Stimulated activated CD4-positive, alpha-beta T cell treated with anti-CD3 and anti-CD28 coated beads, TNF-alpha, amount 100 ng/mL, for 24 hours (primary cell): ENCODE results near the gene CRYBA2.

Experiments used
- DNase-seq, 3 experiments: peaks; one replicate each; pipeline ENCODE4 v3.0.0-alpha.2; 2020; ENCODE audit warnings: low read depth in 3 of 3

The CRYBA2 gene, protein sequence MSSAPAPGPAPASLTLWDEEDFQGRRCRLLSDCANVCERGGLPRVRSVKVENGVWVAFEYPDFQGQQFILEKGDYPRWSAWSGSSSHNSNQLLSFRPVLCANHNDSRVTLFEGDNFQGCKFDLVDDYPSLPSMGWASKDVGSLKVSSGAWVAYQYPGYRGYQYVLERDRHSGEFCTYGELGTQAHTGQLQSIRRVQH

DNA sequence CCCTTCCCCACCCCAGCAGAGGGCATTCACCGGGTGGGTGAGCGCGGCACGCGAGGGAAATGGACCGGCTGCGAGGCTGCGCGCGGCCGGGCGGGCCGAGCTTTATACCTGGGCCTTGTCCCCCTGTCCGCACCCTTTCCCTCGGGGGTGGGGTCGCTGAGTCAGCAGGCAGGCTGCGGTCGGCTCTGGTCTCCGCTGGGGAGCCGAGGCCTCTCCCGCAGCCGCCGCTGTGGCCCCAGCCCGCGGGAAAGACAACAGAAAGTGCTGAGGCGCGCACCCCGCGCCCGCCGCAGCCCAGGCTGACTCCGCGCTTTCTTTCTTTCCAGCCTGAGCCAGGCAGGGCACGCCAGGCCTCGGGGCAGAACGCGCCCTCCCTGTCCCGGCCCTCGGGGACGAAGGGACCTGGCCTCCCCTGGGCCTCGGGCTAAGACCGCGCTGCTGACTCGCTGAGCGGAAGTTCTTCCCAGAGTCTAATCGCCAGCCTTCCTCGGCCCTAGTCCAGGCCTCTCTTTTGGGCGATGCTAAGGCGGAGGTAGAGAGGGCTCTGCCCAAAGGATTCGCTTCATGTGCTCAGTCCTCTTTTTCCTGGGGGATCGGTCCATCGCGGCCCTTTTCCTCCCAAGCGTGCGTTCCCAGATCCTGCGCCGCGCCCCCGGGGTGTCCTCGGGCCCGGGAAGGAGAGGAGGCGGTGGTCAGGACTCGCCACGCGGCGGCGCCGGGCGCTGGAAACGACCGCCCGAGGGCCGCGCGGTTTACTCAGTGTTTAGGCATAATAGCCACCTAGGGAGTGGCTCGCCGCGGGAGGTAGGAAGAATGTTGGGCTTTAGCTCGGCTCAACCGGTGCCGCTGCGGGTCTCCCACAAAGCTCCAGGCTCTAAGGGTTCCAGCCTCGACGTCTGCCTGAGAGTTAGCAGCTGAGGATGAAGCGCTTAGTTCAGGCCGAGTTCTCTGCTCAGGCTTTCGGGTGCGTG lies at the start of gene CRYBA2:
TSS of gene CRYBA2 (minus strand) at position 78 of the 971 bp plus-strand sequence. CDS start 246 bp downstream, outside the sequence.
- DNase-seq = no peak

DNA sequence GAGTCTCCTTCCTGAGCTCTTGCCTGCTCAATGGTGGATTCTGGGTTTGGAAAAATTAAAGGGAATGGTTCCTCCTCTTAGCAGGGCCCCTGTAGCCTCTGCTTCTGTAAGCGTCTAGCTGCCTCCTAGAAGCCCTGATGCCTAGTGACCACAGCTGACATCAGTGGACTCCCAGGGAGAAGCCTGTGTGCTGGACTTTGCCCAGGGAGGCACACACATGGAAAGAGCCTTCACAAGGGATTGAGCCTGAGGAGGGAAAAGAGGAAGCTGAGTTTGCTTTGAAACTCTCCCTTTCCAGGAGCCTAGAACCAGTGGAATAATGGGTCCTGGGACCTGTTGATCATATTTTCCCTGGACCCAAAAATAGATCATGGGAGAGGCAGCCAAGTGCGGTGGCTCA lies 49.5 kb upstream of the CRYBA2 start:
- DNase-seq = no peak

DNA sequence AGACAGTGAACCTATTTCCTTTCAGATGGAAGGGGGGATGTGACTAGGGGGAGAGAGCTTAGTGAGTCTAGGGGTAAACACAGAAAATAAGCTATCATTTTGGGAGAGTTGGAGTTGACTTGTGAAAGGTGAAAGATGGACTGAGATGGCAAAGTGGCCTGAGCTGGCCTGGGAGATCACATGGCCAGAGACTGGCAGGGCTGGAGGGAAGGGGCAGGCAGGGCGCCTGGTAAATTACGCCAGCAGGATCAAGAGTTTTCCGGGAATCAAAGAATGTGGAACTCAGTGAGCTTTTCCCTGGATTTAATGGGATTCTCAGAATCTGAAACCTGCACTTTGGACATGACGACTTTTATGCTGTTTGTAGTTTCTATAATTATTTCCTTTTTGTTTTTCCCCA lies 48.9 kb upstream of the CRYBA2 start:
- no peak for DNase-seq

DNA sequence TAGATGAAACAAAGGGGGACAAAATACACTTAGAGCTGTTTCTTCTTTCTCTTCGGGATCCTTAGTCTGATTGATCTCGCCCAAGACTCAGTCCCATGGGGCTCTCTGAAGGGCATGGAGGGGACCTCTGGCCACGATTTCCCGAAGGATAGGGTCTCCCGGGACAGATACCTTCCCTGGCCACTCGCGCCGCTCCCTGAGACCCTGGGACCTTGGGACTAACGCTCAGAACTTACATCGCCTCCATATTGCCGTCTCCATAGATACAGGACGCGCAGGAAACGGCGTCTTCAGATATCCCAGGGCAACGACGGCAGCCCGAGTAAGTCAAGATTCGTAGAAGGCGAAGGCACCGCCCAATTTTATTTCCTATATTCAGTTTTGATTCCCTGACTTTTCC lies 48.0 kb upstream of the CRYBA2 start, which contains the start of gene CFAP65:
TSS of gene CFAP65 (minus strand) at position 265 of the 400 bp plus-strand sequence. CDS start 2,468 bp downstream, outside the sequence.
- DNase-seq = peak in 1 of 3 experiments; percentile 46

DNA sequence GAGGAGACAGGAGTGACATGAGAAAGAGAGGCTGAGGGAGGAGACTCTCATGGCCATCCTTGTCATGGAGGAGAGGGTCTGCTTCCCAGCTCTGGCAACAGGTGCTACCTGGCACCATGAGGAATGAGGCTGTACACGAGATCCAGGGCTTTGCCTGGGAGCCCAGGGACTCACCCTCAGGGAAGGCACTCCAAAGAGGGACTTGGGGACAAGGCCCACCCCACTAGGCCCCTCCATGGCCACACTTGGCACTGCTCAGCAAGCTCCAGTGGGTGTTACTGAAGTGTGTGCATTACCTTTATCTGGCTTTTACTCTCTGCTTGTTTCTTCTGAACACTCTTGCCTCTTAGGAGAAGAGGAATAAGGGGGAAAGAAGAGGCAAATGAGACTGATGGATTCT lies 45.4 kb upstream of the CRYBA2 start:
- DNase-seq = no peak

DNA sequence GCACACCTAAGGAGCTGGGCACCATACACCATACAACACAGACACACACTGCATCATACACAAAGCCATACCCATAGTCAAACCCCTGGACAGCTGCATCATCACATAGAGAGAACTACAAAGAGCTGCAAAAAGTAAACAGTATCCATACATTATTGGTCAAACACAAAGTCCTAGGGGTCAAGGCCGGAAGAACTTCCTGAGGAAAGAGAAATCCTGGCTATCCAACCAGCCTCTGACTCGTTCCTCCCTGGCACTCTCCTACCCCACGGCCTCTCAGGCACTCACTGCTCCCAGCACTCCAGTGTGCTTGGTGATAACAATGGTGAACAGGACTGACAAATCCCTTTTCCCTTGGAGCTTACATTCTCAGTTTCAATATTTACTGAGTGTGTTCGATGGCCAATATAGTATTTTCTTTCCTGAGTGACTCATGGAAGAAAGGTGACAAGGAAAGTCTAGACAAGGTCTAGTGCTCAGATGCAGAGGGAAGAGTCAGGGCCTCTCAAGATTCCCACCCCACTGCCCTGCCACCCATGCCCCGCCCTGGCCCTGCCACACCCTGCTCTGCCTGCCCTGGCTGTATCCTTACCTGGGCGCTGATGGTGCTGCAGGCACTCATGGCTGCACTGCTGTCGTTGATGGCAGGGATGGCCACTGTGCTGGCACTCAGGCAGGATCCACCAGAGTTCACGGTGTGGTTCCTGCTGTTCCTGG lies 44.7 kb upstream of the CRYBA2 start:
- DNase-seq = no peak

DNA sequence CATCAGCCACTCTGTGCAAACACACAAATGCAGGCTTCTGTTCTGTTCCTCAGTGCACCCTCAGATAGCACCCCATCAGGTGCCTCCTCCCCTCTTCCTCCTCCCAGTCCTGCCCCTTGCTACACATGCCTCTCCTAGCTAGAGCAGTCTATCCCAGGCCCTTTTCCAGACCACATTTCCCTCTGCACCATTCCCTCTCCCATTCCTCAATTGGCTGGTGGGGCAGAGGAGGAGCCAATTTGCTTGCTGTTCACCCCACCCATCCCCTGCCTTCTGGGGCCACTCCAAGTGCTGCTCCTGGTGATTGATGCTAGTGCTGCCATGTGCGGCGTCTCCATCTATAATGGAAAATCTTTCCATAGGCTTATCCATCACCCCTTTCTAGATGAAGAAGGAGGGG lies 42.7 kb upstream of the CRYBA2 start:
- DNase-seq = no peak

DNA sequence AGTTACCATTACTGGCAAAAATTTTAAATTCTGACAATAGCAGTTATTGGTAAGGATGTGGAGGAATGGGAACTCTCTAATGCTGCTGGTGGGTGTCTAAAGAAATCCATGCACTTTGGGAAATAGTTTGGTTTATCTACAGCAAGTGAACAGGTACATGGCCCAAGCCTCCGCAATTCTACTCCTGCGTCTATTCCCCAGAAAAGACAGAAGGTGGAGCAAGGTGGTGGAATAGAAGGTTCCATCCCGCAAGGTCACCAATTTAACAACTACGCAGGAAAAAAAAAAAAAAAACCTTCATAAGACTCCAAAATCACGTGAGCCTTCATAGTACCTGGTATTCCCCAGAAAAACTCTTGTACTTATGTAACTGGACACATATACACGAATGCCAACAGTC lies 41.6 kb upstream of the CRYBA2 start:
- no peak for DNase-seq

DNA sequence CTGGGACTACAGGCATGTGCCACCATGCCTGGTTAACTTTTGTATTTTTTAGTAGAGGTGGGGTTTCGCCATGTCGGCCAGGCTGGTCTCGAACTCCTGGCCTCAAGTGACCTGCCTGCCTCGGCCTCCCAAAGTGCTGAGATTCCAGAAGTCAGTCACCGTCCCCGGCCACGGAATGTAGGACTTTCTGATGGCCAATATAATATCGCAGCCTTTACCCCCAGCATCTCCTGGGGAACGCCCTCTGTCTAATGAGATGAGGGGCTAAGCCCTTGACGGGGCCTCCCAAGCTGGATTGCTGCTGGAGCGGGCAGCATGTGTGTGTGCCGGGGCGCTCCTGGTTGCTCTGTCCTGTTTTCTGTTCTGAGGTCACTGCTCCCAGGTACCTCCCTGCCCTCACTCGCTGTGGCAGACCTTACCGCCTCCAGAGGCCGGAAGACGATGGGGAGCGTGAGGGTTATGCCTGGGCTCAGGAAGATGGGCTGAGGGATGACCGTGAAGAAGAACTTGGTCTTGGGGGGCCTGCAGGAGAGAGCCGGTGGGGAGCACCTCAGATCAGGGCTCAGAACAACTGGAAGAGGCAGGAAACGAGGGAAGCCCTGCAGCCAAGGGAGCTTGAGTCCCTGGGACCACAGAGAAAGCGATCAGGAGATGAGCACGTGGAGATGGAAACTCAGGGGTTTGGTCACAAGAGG lies 39.0 kb upstream of the CRYBA2 start:
- DNase-seq = no peak

DNA sequence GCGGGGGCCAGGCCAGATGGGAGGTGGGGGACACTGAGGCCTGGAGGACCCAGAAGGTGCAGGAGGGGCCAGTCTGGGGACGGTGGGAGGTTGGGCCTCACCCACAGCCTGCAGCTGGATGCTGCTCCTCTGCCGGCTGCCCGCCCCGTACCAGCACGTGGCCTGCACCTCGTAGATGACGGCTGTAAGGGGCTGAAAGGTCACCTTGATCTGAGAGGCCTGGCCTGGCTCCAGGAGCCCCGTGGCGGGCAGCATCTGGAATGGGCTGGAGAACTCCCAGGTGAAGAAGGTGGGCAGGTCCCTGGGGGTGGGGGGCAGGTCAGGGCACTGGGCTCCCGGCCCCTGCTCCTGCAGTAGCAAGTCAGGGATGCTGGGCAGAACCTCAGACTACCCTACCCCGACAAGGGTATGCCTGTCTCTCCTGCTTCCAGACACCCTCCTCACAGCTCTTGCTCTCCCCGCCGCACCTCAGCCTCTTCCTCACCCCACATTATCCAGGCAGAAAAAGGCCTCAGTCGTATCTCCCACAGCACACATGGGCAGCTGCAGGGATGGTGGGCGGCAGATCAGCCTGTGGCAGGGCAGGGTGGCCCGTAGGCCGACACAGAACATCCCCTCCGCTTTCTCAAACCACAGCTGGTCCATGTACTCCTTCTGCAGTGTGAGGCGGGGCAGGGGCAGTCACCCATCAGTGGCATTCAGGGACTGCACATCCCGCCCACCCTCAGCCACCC lies 38.0 kb upstream of the CRYBA2 start:
- DNase-seq = no peak

DNA sequence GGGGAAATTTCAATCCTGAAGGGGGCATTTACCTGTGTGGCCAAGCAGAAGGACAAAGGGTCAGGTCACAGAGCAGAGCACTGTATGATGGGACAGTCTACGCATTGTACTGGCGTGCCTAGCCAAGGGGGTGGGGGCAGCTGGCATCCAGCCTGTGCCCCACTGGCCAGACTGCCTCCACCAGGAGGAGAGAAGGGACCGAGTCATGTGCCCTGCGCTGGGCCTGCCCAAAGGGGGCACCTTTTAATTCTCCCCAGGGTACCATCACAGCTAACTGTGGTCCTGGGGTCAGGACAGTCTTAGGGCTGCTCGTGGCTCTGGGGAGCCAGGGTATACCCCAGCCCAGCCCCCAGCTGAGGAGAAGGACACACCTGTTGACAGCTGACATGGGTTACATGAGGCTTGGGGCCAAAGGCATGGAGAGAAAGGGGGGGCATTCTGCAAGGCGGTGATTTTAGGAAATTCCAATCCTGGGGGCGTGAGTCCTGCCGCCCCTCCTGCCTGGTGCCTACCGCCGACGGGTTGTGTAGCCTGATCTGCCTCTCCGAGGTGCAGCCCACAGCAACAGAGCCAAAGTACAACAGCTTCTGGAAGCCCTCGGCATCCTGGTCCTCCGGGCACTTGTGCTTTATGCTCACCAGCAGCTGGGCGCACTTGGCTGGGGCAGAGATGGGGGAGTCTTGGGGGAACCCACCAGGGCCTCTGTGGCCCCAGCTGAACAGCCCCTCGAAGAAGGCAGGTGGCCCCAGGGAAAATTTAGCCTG lies 37.1 kb upstream of the CRYBA2 start:
- DNase-seq = no peak

DNA sequence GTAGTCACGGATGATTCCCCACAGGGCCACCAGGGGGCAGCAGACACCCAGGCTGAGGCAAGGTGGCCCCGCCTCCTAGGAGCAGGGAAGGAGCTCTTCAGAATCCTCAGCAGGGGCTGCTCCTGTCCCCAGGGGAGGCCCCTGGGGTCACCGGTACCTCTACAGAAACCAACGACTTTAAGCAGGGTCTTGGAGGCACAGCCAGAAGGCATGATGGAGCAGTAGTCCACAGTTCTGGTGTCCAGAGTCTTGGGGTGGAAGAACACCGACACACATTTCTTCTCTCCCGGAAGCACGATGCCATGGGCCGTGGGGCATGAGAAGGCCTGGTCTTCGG lies 36.6 kb upstream of the CRYBA2 start:
- DNase-seq = peak; percentile 55 to 75 (median 59)

DNA sequence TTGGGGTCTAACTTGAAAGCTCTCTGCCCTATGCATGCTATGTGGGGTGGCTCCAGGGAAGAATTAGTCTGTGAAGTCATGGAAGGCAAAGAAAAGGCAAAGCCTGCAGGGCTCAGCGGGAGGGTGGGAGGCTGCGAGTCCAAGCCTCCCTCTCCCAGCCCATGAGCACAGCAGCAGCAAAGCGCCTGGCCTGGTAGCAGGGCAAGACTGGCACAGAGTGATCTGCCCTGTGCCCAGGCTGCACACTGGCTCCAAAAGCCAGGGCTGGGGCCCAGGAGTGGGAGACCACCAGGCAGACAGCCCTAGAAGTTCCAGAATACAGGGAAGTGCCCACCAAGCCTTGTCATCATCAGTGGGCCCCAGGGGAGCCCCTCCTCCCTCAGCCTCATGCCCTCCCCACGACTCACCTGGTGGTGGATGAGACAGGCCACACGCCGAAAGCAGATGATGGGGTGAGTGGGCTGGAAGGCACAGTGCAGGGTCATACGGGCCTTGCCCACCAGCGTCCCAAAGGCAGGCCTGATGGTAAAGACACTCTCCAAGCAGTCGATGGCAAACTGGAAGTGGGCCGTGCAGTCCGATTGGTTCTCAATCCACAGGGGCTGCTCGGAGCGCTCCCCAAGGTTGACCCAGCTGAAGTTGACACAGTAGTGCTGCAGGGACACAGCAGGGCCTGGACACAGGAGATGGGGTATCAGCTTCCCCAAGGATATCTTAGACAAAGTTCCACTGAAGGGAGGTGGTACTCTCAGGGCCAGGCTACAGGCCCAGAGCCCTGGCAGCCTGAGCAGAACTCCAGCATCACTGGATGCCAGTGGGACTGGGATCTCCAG lies 36.0 kb upstream of the CRYBA2 start:
- no peak for DNase-seq

DNA sequence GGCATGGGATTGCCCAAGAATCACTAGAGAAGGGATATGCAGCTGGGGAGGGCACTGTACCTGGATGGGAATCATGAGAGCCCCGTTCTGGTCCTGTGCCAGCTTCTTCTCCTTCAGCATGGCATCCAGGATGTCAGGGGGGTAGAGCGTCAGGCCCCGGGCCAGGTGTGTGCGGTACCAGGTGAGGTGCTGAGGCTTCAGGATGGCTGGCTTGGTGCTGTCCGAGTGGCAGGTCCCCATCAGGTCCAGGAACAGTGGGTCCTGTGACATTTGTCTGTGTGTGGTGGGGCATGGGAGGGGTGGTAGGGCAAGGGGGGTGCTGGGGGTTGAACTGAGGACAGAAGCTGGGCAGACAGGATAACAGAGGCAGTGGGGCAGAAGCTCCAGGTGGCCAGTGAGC lies 34.9 kb upstream of the CRYBA2 start:
- DNase-seq = no peak

DNA sequence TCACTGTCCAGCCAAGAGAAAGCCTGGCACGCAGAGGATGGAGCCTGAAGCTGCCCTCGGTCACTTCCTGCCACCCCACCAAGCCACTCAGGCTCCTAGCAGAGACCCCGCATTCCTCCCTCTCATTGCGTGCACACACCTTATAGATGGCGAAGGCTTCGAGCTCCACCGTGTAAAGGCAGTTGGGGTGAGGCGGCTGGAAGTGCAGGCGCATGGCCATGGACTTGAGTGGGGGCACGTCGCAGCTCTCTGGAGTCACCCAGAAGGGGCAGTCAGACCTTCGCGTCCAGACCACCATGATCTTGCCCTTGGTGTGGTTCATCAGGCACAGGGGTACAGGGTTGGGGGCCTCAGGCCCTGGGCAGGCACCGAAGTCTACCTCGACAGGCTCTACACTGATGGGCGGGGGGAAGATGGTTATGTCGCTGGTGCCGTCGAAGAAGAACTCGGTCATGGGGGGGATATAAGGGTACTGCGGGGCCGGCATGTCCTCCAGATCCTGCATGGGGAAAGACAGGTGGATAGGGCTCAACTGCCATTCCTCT lies 34.4 kb upstream of the CRYBA2 start:
- DNase-seq = no peak

DNA sequence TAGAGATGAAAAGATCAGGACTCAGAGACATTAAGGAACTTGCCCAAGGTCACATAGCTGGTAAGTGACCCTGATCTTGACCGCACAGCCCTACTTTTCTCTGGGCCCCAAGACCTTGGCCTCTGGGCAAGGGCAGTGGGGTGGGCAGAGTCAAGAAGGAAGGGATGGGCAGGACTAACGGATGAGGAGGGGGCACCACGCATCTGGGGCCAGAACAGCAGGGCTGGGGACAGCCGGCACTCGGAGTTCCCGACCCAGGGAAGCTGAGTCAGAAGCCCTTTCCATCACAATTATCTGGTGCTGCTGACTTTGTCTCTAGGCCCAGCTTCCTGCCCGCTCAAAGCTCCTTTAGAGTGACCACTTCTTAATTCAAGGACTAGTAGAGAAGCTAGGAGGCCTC lies 33.7 kb upstream of the CRYBA2 start:
- DNase-seq = no peak

DNA sequence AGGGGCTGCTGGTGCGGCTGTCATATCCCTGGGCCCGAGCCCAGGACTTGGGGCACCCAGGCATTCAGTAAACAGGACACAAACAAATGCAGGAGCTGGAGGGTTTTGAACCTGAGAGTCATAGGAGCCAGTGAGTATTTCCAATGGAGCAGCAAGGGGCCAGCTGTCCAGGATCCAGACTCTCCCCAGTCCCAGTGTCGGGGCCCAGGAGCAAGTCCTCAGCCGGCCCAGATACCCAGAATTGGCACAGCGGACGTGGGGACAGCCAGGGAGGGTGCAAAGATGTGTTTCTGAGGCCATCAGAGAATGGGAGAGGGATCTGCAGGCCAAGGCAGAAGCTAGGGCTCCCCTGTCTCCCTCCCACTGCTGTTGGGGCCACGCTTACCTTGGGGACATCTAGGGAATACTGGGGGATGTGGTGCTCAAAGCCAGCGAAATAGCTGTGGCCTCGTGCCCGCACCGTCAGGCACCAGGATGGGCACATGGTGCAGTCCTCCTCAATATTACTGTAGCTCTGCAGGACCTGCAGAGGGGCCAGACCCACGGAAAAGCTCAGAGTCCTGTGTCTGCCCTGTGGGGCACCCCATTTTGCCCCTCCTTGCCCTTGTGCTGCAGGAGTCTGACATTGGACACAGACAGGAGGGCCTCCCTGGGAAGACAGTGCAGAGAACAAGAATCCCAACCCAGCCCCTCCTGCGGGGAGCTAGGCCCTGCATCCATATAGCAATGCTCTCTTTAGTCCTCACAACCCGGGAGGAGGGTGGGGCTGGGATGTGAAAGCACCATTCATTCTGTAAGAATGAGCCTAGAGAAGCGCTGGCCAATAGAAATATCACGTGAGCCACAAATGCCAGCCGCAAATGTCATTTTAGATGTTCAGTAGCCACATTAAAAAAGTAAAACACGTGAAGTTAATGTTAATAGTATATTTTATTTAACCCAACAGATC lies 32.7 kb upstream of the CRYBA2 start:
- DNase-seq = no peak

DNA sequence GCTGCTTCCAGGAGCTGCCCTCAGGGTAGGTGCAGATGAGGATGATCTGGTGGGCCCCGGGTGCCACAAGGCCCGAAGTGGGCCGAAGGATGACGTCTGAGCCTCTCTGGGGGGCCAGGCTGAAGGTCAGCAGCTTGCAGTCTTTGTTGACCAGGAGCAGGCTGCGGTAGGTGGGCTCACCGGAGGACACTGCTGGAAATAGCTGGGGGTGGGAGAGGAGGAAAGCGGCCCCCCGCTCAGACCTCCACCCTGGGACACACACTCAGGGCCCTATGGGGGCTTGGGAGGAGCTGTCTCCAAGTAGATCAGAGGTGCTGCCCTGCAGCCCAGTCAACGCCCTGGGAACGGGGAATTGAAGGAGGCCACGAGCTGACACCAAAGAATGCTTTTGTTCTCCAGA lies 30.8 kb upstream of the CRYBA2 start:
- no peak for DNase-seq
